Thyroid gland (tissue), 4 donors: ENCODE data around the gene CHST10. TPM values are rescaled to one million over a fixed set of nuclear protein-coding genes. Genes with fewer than 3 reads are reported as not detected.

Experiments
- DNase-seq, 2 donors: peaks; one replicate each; pipeline ENCODE4 v3.0.0-alpha.2; 2019
- H3K27ac ChIP-seq, 3 donors: fragments of 200-600 bp; sonication (generic); 1 replicate in 2 of 3; 2 replicates in 1 of 3; pipeline ENCODE4 v1.5.1; 2016 to 2019; ENCODE audit warnings: mild to moderate bottlenecking in 1 of 3, moderate library complexity in 1 of 3
- H3K27me3 ChIP-seq: fragments of 200-600 bp; sonication (generic); one replicate; pipeline ENCODE4 v1.5.1; 2019
- H3K36me3 ChIP-seq, 2 donors: fragments of 200-600 bp; sonication (generic); one replicate each; pipeline ENCODE4 v1.5.1; 2016 to 2019
- H3K4me1 ChIP-seq, 2 donors: fragments of 200-600 bp; sonication (generic); one replicate each; pipeline ENCODE4 v1.5.1; 2017 to 2019
- H3K4me3 ChIP-seq, 3 donors: fragments of 200-600 bp; sonication (generic); replicated peaks in 1 of 3; 1 replicate in 2 of 3; 2 replicates in 1 of 3; pipeline ENCODE4 v1.5.1; 2016; ENCODE audit warnings: mild to moderate bottlenecking in 1 of 3
- H3K9me3 ChIP-seq: fragments of 200-600 bp; sonication (generic); one replicate; pipeline ENCODE4 v1.5.1; 2017
- POLR2A ChIP-seq, 2 donors: fragments of 450-650 bp; IDR thresholded peaks; one replicate each; pipeline ENCODE4 v1.6.1; 2017; ENCODE audit warnings: antibody characterized with exemption in 2 of 2, mild to moderate bottlenecking in 2 of 2, moderate library complexity in 1 of 2
- WGBS, 2 donors: methylation state at CpG; one replicate each; pipeline ENCODE4 v1.1.5; 2017; 5-methylcytosine and 5-hydroxymethylcytosine counted together
- intact Hi-C: fragments of 100-400 bp; cut with DNase I; formaldehyde crosslinking; loops from one replicate; pipeline ENCODE4 v1.15.1; 2023
- total RNA-seq, 4 donors: library from RNA; depleted of rRNA; stranded (reverse); fragments of >200 nt; gene quantifications; one replicate each; pipeline ENCODE4 v1.2.3, GENCODE V29; 2016
- TF ChIP-seq, protein P1 (sequence below), 6 experiments: fragments of 200-600 bp in 3 of 6; fragments of 450-650 bp in 3 of 6; sonication (generic) in 3 of 6; IDR thresholded peaks; one replicate each; pipeline ENCODE4 v1.5.1; 2016 to 2019; ENCODE audit warnings: antibody characterized with exemption in 6 of 6, mild to moderate bottlenecking in 2 of 6, inconsistent platforms in 1 of 6, moderate library complexity in 1 of 6

Gene CHST10
- total RNA-seq, 4 donors from 2014 or later, result 12.9 to 18.3 (median 14.5) TPM

DNA sequence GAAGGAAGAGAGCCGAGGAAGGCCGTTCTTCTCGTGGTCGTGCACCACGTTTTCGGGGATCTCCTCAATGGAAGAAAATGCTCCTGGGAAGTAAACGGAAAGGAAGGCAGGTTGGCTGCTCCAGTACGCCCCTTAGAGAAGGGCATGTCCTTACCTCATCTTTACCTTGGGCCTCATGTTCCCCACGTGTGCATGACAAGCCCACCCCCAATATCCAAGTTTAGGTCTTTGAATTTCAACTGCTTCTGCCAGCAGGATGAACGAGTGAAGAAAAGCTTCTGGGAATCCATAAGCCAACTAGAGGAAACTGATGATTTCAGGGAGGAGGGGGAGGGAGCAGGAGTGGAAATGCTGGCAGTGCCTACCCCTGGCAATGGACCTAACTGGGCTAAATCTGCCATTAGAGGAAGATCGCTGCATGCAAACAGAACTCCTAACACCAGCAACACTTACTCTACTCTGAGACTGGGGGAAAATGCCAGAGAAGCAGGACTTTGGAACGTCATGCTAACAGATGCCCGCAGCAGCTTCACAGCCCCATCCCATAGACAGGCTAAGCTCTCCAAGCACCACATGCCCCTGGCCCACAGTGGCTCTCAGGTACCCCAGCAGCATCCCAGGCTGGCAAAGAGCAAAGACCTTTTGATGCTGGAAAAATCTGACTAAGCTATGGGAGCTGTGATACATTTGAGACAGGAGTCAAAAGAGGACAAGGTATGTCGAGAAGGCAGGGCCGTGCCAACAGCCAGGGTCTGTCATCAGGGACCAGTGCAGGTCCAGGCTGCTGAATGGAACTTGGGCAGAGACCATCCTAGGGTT, 21.7 kb downstream of the CHST10 start:
- Histone ChIP-seq H3K27ac (no peak overlapping the region), H3K9me3 (no peaks in the 10 kb centered on the region), H3K27me3 (no peaks in the 10 kb centered on the region), H3K36me3 (peaks cover 0 to 4% of the 10 kb centered on the region in 2 donors), H3K4me1 (peaks cover 6 to 7% of the 10 kb centered on the region in 2 donors), H3K4me3 (no peak overlapping the region)
- DNase-seq, result no peak
- intact Hi-C loops, result no loop called here
- WGBS, 2 donors, result 91 to 94% methylated on average over 15 of the region's 15 CpGs
- TF ChIP-seq POLR2A (IDR thresholded peaks at IDR 0.05), result no peak
- TF ChIP-seq, protein P1, sequence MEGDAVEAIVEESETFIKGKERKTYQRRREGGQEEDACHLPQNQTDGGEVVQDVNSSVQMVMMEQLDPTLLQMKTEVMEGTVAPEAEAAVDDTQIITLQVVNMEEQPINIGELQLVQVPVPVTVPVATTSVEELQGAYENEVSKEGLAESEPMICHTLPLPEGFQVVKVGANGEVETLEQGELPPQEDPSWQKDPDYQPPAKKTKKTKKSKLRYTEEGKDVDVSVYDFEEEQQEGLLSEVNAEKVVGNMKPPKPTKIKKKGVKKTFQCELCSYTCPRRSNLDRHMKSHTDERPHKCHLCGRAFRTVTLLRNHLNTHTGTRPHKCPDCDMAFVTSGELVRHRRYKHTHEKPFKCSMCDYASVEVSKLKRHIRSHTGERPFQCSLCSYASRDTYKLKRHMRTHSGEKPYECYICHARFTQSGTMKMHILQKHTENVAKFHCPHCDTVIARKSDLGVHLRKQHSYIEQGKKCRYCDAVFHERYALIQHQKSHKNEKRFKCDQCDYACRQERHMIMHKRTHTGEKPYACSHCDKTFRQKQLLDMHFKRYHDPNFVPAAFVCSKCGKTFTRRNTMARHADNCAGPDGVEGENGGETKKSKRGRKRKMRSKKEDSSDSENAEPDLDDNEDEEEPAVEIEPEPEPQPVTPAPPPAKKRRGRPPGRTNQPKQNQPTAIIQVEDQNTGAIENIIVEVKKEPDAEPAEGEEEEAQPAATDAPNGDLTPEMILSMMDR (IDR thresholded peaks at IDR 0.05), result no peak

DNA sequence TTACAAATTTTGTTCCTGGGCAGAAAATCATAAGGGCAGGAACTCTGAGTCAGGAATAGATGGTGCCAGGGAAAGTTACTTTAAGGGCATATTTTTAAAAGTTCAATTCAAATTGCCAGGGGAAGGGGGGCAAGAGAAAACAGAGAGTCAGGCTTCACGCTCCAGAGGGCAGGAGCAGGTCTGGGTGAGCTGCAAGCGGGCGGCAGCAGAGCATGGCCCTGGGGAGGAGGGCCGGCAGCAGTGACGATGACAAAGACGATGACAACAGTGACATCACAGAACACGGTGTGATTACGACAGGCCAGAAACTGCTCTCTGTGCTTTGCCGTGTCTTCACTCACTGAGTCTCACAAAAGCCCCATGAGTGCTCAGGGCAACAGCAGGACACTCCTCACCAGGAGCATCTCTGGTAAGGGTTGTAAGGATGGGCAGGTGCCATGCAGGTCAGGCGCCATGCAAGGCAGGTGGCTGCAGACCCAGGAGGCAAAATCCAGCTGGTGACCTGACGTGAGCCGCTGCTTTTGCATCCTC, 23.3 kb downstream of the CHST10 start:
- Histone ChIP-seq H3K9me3 (no peaks in the 10 kb centered on the region), H3K4me3 (no peak overlapping the region), H3K4me1 (peaks cover 6 to 7% of the 10 kb centered on the region in 2 donors), H3K27me3 (no peaks in the 10 kb centered on the region), H3K27ac (peak overlapping the region; percentile 49 to 71 (median 68)), H3K36me3 (peaks cover 0 to 4% of the 10 kb centered on the region in 2 donors)
- TF ChIP-seq, protein P1 (IDR thresholded peaks at IDR 0.05), result no peak
- TF ChIP-seq POLR2A (IDR thresholded peaks at IDR 0.05), result no peak
- intact Hi-C loops, result no loop called here
- DNase-seq, result peak; percentile 78 to 83
- WGBS, 2 donors, result 47 to 59% methylated on average over 12 of the region's 12 CpGs

DNA sequence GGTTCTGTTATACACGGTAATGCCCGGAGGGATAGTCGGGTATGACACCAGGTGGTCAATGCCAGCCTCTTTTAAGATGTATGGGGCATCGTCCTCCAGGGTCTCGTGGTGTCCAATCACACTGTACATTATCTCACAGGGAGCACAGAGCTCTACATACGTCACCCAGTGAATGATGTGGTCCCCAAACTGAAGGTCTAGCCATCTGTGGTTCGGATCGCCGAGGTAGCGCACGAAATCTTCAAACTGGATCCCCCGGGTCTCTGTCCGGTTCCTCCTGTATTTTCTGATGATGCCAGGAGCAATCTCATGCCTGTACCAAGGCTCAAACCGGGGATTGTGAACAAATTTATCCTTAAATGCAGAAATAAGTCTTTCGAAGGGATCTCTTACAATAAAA, 24.1 kb downstream of the CHST10 start:
- TF ChIP-seq, protein P1 (IDR thresholded peaks at IDR 0.05), result no peak
- TF ChIP-seq POLR2A (IDR thresholded peaks at IDR 0.05), result no peak
- Histone ChIP-seq H3K4me1 (peaks cover 6 to 7% of the 10 kb centered on the region in 2 donors), H3K9me3 (no peaks in the 10 kb centered on the region), H3K4me3 (no peak overlapping the region), H3K27me3 (no peaks in the 10 kb centered on the region), H3K36me3 (peaks cover 0 to 4% of the 10 kb centered on the region in 2 donors), H3K27ac (peak overlapping the region; percentile 61 to 71 (median 68))
- intact Hi-C loops, result no loop called here
- no peak for DNase-seq
- WGBS, 2 donors, result 93 to 95% methylated on average over 15 of the region's 15 CpGs

DNA sequence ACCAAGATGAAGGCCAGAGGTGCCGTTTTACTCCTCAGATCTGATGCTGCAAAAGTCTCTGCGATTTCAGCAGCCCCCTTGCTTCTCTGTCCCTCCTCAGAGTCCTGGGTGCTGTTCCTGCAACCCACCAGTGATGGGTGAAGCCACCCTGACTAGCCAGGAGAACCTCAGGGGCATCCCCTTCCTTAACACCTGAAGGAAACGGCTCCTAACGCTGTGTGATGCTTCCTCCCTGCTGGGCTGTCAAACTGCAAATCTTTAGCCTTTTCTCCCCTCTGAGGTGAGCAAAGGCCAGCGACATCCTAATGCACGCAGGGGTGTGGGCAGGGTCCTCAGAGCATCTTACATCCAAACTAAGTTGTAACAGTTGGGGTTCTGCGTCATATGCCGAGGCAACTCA, 24.8 kb downstream of the CHST10 start:
- DNase-seq, result no peak
- TF ChIP-seq, protein P1 (IDR thresholded peaks at IDR 0.05), result no peak
- TF ChIP-seq POLR2A (IDR thresholded peaks at IDR 0.05), result no peak
- no peak overlapping the region for H3K27ac ChIP-seq
- no peak overlapping the region for H3K4me3 ChIP-seq
- intact Hi-C loops, result no loop called here
- 96 to 99% methylated on average over 6 to 8 of the region's 8 CpGs for WGBS, 2 donors
- no peaks in the 10 kb centered on the region for H3K9me3 ChIP-seq
- H3K4me1 ChIP-seq, result peaks cover 6 to 7% of the 10 kb centered on the region in 2 donors
- H3K27me3 ChIP-seq, result no peaks in the 10 kb centered on the region
- H3K36me3 ChIP-seq, result peaks cover 0 to 4% of the 10 kb centered on the region in 2 donors
